GM12865 (cell line): ENCODE results near the gene AOAH.

Experiments
- DNase-seq: peaks from one replicate; pipeline ENCODE4 v3.0.0; 2010; ENCODE audit warnings: low read depth
- H3K4me3 ChIP-seq: 2 replicates; pipeline ENCODE4 v1.5.1; 2011; ENCODE audit warnings: mild to moderate bottlenecking, low read depth, low read length, control low read depth
- CTCF ChIP-seq: IDR thresholded peaks from 2 replicates; pipeline ENCODE4 v1.5.1; 2011; ENCODE audit warnings: low read length, control low read depth, low read depth, inconsistent platforms; ENCODE audit not compliant: insufficient read depth; ENCODE audit errors: missing control alignments

Gene AOAH

GRCh38 chr7:36549029-36549428 is 175.3 kb downstream of the AOAH start:
- H3K4me3 ChIP-seq: no peak overlapping the region
- TF ChIP-seq CTCF: no peak
- DNase-seq: no peak

GRCh38 chr7:36547416-36547815 is 176.9 kb downstream of the AOAH start:
- no peak overlapping the region for H3K4me3 ChIP-seq
- TF ChIP-seq CTCF: no peak
- no peak for DNase-seq

GRCh38 chr7:36546331-36546730 is 178.0 kb downstream of the AOAH start:
- no peak overlapping the region for H3K4me3 ChIP-seq
- no peak for DNase-seq
- TF ChIP-seq CTCF: no peak

GRCh38 chr7:36545291-36545690 is 179.0 kb downstream of the AOAH start:
- no peak for DNase-seq
- H3K4me3 ChIP-seq: no peak overlapping the region
- no peak for TF ChIP-seq CTCF

- no peak overlapping the region for H3K4me3 ChIP-seq
- DNase-seq: no peak
- no peak for TF ChIP-seq CTCF
Measured at GRCh38 chr7:36538126-36538525, 186.2 kb downstream of the AOAH start.

GRCh38 chr7:36535866-36536664 is 188.2 kb downstream of the AOAH start:
- no peak for DNase-seq
- no peak overlapping the region for H3K4me3 ChIP-seq
- TF ChIP-seq CTCF: no peak

- H3K4me3 ChIP-seq: no peak overlapping the region
- TF ChIP-seq CTCF: no peak
- DNase-seq: no peak
Measured at GRCh38 chr7:36533717-36534116, 190.6 kb downstream of the AOAH start.
